IMR-90 (cell line): Measurements from ENCODE around the gene TBL3. TPM values are rescaled to one million over a fixed set of nuclear protein-coding genes. Genes with fewer than 3 reads are reported as not detected.

Source experiments
- ATAC-seq: fragments of 200-7000 bp; cut with Tn5 transposase; 2 replicates; pipeline ENCODE4 v1.9.1; 2020; ENCODE audit warnings: low read depth, mild to moderate bottlenecking, moderate library complexity
- BruUV-seq: library from RNA; stranded (reverse); fragments of 400-500 nt; replicated peaks from 2 replicates; lab custom pipeline; 2021; lab: Mats Ljungman, UMichigan
- CTCF ChIA-PET: fragments of 300-600 bp; formaldehyde crosslinking; extraction: SDS; loops from one replicate; lab custom pipeline; 2021; ENCODE audit warnings: antibody characterized with exemption; lab: Yijun Ruan, JAX
- POLR2A ChIA-PET: fragments of 300-600 bp; sonication (Branson Sonifier 250); formaldehyde crosslinking; loops from one replicate; lab custom pipeline; 2022; ENCODE audit warnings: antibody characterized with exemption; ENCODE audit not compliant: unreplicated experiment; lab: Charles Lee
- DNase-seq: peaks from one replicate; pipeline ENCODE4 v3.0.0; 2013
- H2AFZ ChIP-seq: replicated peaks from 2 replicates; pipeline ENCODE3; 2013; ENCODE audit warnings: low read length, mild to moderate bottlenecking; ENCODE audit not compliant: poor library complexity
- H2AK5ac ChIP-seq: 2 replicates; pipeline ENCODE4 v1.6.1; 2013; ENCODE audit warnings: low read depth, low read length, inconsistent platforms
- H2AK9ac ChIP-seq: replicated peaks from 2 replicates; pipeline ENCODE3; 2013; ENCODE audit warnings: mild to moderate bottlenecking, low read depth, low read length, moderate library complexity; ENCODE audit not compliant: poor library complexity
- H2BK120ac ChIP-seq: 2 replicates; pipeline ENCODE4 v1.6.1; 2013; ENCODE audit warnings: low read depth, low read length, inconsistent platforms
- H2BK15ac ChIP-seq: 3 replicates; pipeline ENCODE4 v1.6.1; 2013; ENCODE audit warnings: low read depth, low read length, inconsistent platforms
- H2BK20ac ChIP-seq: 2 replicates; pipeline ENCODE4 v1.6.1; 2013; ENCODE audit warnings: low read depth, mild to moderate bottlenecking, inconsistent platforms, low read length, moderate library complexity
- H2BK5ac ChIP-seq: 2 replicates; pipeline ENCODE4 v1.6.1; 2013; ENCODE audit warnings: mild to moderate bottlenecking, low read depth, low read length, inconsistent platforms; ENCODE audit not compliant: poor library complexity, severe bottlenecking
- H3K14ac ChIP-seq: replicated peaks from 2 replicates; pipeline ENCODE4 v1.6.1; 2013; ENCODE audit warnings: low read depth, low read length, inconsistent platforms
- H3K18ac ChIP-seq: 2 replicates; pipeline ENCODE4 v1.6.1; 2013; ENCODE audit warnings: low read depth, low read length, control low read depth
- H3K23ac ChIP-seq: 2 replicates; pipeline ENCODE4 v1.6.1; 2013; ENCODE audit warnings: low read depth, low read length, inconsistent platforms
- H3K27ac ChIP-seq: 2 replicates; pipeline ENCODE4 v1.5.1; 2013; ENCODE audit warnings: mild to moderate bottlenecking, control low read depth, low read length; ENCODE audit not compliant: insufficient read depth
- H3K27me3 ChIP-seq: 2 replicates; pipeline ENCODE4 v1.6.1; 2013; ENCODE audit warnings: low read length; ENCODE audit not compliant: control insufficient read depth, insufficient read depth
- H3K36me3 ChIP-seq: 2 replicates; pipeline ENCODE4 v1.6.1; 2013; ENCODE audit warnings: low read length, mixed read lengths; ENCODE audit not compliant: control insufficient read depth, insufficient read depth
- H3K4ac ChIP-seq: 2 replicates; pipeline ENCODE4 v1.6.1; 2013; ENCODE audit warnings: low read depth, low read length, inconsistent platforms
- H3K4me1 ChIP-seq: 2 replicates; pipeline ENCODE4 v1.6.1; 2013; ENCODE audit warnings: low read length, mixed read lengths; ENCODE audit not compliant: control insufficient read depth, insufficient read depth
- H3K4me2 ChIP-seq: 2 replicates; pipeline ENCODE4 v1.6.1; 2013; ENCODE audit warnings: low read depth, mild to moderate bottlenecking, control low read depth, low read length, moderate library complexity
- H3K4me3 ChIP-seq: 2 replicates; pipeline ENCODE4 v1.5.1; 2013; ENCODE audit warnings: low read depth, mild to moderate bottlenecking, control low read depth, low read length, moderate library complexity; ENCODE audit not compliant: insufficient read depth
- H3K56ac ChIP-seq: 2 replicates; pipeline ENCODE4 v1.6.1; 2013; ENCODE audit warnings: low read length, inconsistent platforms; ENCODE audit not compliant: insufficient read depth; ENCODE audit errors: extremely low read depth
- H3K79me1 ChIP-seq, 2 experiments: 2 replicates each; pipeline ENCODE4 v1.6.1; 2013; ENCODE audit warnings: low read length in 2 of 2, inconsistent platforms in 1 of 2, low read depth in 1 of 2
- H3K9ac ChIP-seq: 2 replicates; pipeline ENCODE4 v1.6.1; 2013; ENCODE audit warnings: low read depth, low read length, control low read depth
- H3K9me1 ChIP-seq: 2 replicates; pipeline ENCODE4 v1.6.1; 2013; ENCODE audit warnings: low read length, inconsistent platforms; ENCODE audit not compliant: insufficient read depth
- H3K9me3 ChIP-seq: 2 replicates; pipeline ENCODE4 v1.6.1; 2013; ENCODE audit warnings: low read length; ENCODE audit not compliant: control insufficient read depth, insufficient read depth
- H4K20me1 ChIP-seq: 2 replicates; pipeline ENCODE4 v1.6.1; 2013; ENCODE audit warnings: low read length, inconsistent platforms; ENCODE audit not compliant: insufficient read depth
- H4K5ac ChIP-seq: 2 replicates; pipeline ENCODE4 v1.6.1; 2013; ENCODE audit warnings: mild to moderate bottlenecking, low read depth, low read length, control low read depth
- H4K8ac ChIP-seq, 2 experiments: 2 replicates each; pipeline ENCODE4 v1.6.1; 2013; ENCODE audit warnings: low read depth in 2 of 2, low read length in 2 of 2, control low read depth in 1 of 2, inconsistent platforms in 1 of 2
- H4K91ac ChIP-seq: 2 replicates; pipeline ENCODE4 v1.6.1; 2013; ENCODE audit warnings: low read depth, low read length, inconsistent platforms; ENCODE audit not compliant: insufficient read depth
- BHLHE40 ChIP-seq: fragments of 150-350 bp; IDR thresholded peaks from 2 replicates; pipeline ENCODE4 v1.6.1; 2016; ENCODE audit warnings: mild to moderate bottlenecking, low read depth, low read length
- CEBPB ChIP-seq: IDR thresholded peaks from 2 replicates; pipeline ENCODE4 v1.6.1; 2012; ENCODE audit warnings: low read depth, low read length, improper control_type of control experiment
- CHD1 ChIP-seq: IDR thresholded peaks from 2 replicates; pipeline ENCODE4 v1.6.1; 2012; ENCODE audit warnings: low read depth, low read length, improper control_type of control experiment
- CTCF ChIP-seq: conservative IDR thresholded peaks from 2 replicates; pipeline ENCODE4 v1.5.1; 2012; ENCODE audit warnings: mild to moderate bottlenecking, low read depth, low read length, improper control_type of control experiment
- ELK1 ChIP-seq: fragments of 150-350 bp; IDR thresholded peaks from 2 replicates; pipeline ENCODE4 v1.6.1; 2016; ENCODE audit warnings: low read depth, mild to moderate bottlenecking, low read length, moderate library complexity, borderline replicate concordance
- MAFK ChIP-seq: IDR thresholded peaks from 2 replicates; pipeline ENCODE4 v1.6.1; 2012; ENCODE audit warnings: low read depth, low read length, improper control_type of control experiment
- MAZ ChIP-seq: IDR thresholded peaks from 2 replicates; pipeline ENCODE4 v1.6.1; 2012; ENCODE audit warnings: low read depth, mild to moderate bottlenecking, low read length, improper control_type of control experiment, moderate library complexity, borderline replicate concordance
- MXI1 ChIP-seq: IDR thresholded peaks from 2 replicates; pipeline ENCODE4 v1.6.1; 2012; ENCODE audit warnings: low read depth, mild to moderate bottlenecking, low read length, moderate library complexity, borderline replicate concordance
- POLR2A ChIP-seq: IDR thresholded peaks from 2 replicates; pipeline ENCODE4 v1.6.1; 2012; ENCODE audit warnings: mild to moderate bottlenecking, low read depth, low read length
- RAD21 ChIP-seq: IDR thresholded peaks from 2 replicates; pipeline ENCODE4 v1.6.1; 2012; ENCODE audit warnings: low read length, improper control_type of control experiment
- RCOR1 ChIP-seq: IDR thresholded peaks from 2 replicates; pipeline ENCODE4 v1.6.1; 2012; ENCODE audit warnings: mild to moderate bottlenecking, low read length, improper control_type of control experiment; ENCODE audit not compliant: insufficient replicate concordance
- RFX5 ChIP-seq: IDR thresholded peaks from 2 replicates; pipeline ENCODE4 v1.8.0; 2012; ENCODE audit warnings: low read depth, mild to moderate bottlenecking, low read length, moderate library complexity
- SMC3 ChIP-seq: fragments of 150-350 bp; IDR thresholded peaks from 2 replicates; pipeline ENCODE4 v1.6.1; 2016; ENCODE audit warnings: low read depth, mild to moderate bottlenecking, antibody characterized with exemption, low read length, moderate library complexity
- WGBS, 2 experiments: methylation state at CpG; one replicate each; pipeline versions ENCODE4 v1.1.5 to v1.1.7; 2013; ENCODE audit warnings: missing lambda C conversion rate in 2 of 2; ENCODE audit not compliant: insufficient read length in 1 of 2; ENCODE audit errors: extremely low coverage in 2 of 2; 5-methylcytosine and 5-hydroxymethylcytosine counted together
- dilution Hi-C: fragments of 300-500 bp; cut with HindIII; formaldehyde crosslinking; loops from one replicate; pipeline ENCODE4 v1.14.3; 2018; ENCODE audit warnings: low sequenced_read_pairs; ENCODE audit not compliant: unreplicated experiment
- in situ Hi-C: fragments of 300-500 bp; cut with MboI; formaldehyde crosslinking; loops from 3 replicates; pipeline ENCODE4 v1.14.3; 2019; ENCODE audit warnings: low sequenced_read_pairs, inconsistent platforms, mixed read lengths
- intact Hi-C: fragments of 100-400 bp; cut with micrococcal nuclease; formaldehyde crosslinking; loops from 2 replicates; pipeline ENCODE4 v1.10.0; 2022
- polyA plus RNA-seq, 3 experiments: library from polyadenylated mRNA; depleted of rRNA; stranded (reverse); fragments of >200 nt; gene quantifications; 2 replicates each; pipeline ENCODE4 v1.2.3, GENCODE V29; 2012; ENCODE audit warnings: low replicate concordance in 1 of 3
- total RNA-seq: library from RNA; depleted of rRNA; stranded (reverse); fragments of >200 nt; gene quantifications from 2 replicates; pipeline ENCODE4 v1.2.3, GENCODE V29; 2012

Gene TBL3
- total and polyA plus RNA-seq, 2 of the 4 experiments (the other 2 are of a cell fraction) = 38.5 to 60.8 TPM

GRCh38 chr16:1959269-1960039, 12.4 kb upstream of the TBL3 start, which contains the start of gene NDUFB10:
TSS of gene NDUFB10 (plus strand) at chr16:1959538. CDS start at chr16:1959625, 87 bp downstream.
- WGBS, 2 experiments = 1% methylated on average over 36 of the region's 79 CpGs; no CpG with 5 or more reads in 1 of the 2 experiments
- Histone ChIP-seq H3K4me1 (peaks cover 7% of the 10 kb centered on the region), H3K4me2 (peak within 1 kb of the TSS; percentile 94), H3K27me3 (peaks cover 2% of the 10 kb centered on the region; the same call in 1 of the 2 replicates), H4K8ac (peak within 1 kb of the TSS; percentile 89 to 99), H3K23ac (peak within 1 kb of the TSS; percentile 93), H2AK9ac (peak within 1 kb of the TSS; percentile 100), H3K27ac (peak within 1 kb of the TSS; percentile 93), H3K9me1 (0 out of 2 replicates have a peak, but pooled peaks cover 8% of the 10 kb centered on the region), H3K56ac (peak within 1 kb of the TSS; percentile 75), H3K18ac (peak within 1 kb of the TSS; percentile 83; the same call in 1 of the 2 replicates), H4K5ac (peak within 1 kb of the TSS; percentile 94), H3K4ac (peak within 1 kb of the TSS; percentile 95), H2AK5ac (peak within 1 kb of the TSS; percentile 91), H3K36me3 (peaks cover 27% of the 10 kb centered on the region), H2BK5ac (peak within 1 kb of the TSS; percentile 89), H4K20me1 (peaks cover 42% of the 10 kb centered on the region), H3K9ac (peak within 1 kb of the TSS; percentile 98), H2BK120ac (peak within 1 kb of the TSS; percentile 70), H2AFZ (peak within 1 kb of the TSS; percentile 100), H3K79me1 (peaks cover 3 to 33% of the 10 kb centered on the region in 2 experiments; a peak in 3 of 4 replicates), H3K14ac (peak within 1 kb of the TSS; percentile 99), H2BK15ac (no peak within 1 kb of the TSS; the same call in 2 of the 3 replicates), H3K9me3 (no peaks in the 10 kb centered on the region), H3K4me3 (peak within 1 kb of the TSS; percentile 87), H4K91ac (peak within 1 kb of the TSS; percentile 98), H2BK20ac (no peak within 1 kb of the TSS)
- intact Hi-C loops (no loop called here), in situ Hi-C loops (no loop called here), dilution Hi-C loops (no loop called here)
- ATAC-seq = peak; percentile 90
- DNase-seq = peak; percentile 87
- no TSS peak for BruUV-seq
- POLR2A ChIA-PET = no interaction called here
- CTCF ChIA-PET = no interaction called here
- no peak for TF ChIP-seq ELK1
- no peak for TF ChIP-seq RFX5
- no peak for TF ChIP-seq RCOR1
- TF ChIP-seq CEBPB = no peak
- peak; percentile 33; the same call in 1 of the 2 replicates for TF ChIP-seq MAZ
- TF ChIP-seq MAFK = no peak
- peak; percentile 34 for TF ChIP-seq RAD21
- TF ChIP-seq SMC3 = peak; percentile 55
- no peak for TF ChIP-seq CHD1
- TF ChIP-seq POLR2A = peak; percentile 45; the same call in 1 of the 2 replicates
- TF ChIP-seq MXI1 = peak; percentile 53; the same call in 1 of the 2 replicates
- TF ChIP-seq CTCF = peak; percentile 84
- peak; percentile 16; the same call in 1 of the 2 replicates for TF ChIP-seq BHLHE40
